HG03159 (cell line): Measurements from ENCODE around the gene ZP1.
A peak's percentile ranks its signal among the peaks of the same experiment; 100 is the strongest.
"Not testable (repeated sequence)": the region's sequence is repeated elsewhere in the genome, so short reads cannot be mapped to it uniquely, and the experiment has no call there.

Experiments
- ATAC-seq: cut with Tn5 transposase; IDR thresholded peaks from one replicate; pipeline ENCODE4 v1.9.1; 2021; ENCODE audit warnings: mild to moderate bottlenecking, moderate library complexity; ENCODE audit not compliant: unreplicated experiment

Gene ZP1, protein sequence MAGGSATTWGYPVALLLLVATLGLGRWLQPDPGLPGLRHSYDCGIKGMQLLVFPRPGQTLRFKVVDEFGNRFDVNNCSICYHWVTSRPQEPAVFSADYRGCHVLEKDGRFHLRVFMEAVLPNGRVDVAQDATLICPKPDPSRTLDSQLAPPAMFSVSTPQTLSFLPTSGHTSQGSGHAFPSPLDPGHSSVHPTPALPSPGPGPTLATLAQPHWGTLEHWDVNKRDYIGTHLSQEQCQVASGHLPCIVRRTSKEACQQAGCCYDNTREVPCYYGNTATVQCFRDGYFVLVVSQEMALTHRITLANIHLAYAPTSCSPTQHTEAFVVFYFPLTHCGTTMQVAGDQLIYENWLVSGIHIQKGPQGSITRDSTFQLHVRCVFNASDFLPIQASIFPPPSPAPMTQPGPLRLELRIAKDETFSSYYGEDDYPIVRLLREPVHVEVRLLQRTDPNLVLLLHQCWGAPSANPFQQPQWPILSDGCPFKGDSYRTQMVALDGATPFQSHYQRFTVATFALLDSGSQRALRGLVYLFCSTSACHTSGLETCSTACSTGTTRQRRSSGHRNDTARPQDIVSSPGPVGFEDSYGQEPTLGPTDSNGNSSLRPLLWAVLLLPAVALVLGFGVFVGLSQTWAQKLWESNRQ

DNA sequence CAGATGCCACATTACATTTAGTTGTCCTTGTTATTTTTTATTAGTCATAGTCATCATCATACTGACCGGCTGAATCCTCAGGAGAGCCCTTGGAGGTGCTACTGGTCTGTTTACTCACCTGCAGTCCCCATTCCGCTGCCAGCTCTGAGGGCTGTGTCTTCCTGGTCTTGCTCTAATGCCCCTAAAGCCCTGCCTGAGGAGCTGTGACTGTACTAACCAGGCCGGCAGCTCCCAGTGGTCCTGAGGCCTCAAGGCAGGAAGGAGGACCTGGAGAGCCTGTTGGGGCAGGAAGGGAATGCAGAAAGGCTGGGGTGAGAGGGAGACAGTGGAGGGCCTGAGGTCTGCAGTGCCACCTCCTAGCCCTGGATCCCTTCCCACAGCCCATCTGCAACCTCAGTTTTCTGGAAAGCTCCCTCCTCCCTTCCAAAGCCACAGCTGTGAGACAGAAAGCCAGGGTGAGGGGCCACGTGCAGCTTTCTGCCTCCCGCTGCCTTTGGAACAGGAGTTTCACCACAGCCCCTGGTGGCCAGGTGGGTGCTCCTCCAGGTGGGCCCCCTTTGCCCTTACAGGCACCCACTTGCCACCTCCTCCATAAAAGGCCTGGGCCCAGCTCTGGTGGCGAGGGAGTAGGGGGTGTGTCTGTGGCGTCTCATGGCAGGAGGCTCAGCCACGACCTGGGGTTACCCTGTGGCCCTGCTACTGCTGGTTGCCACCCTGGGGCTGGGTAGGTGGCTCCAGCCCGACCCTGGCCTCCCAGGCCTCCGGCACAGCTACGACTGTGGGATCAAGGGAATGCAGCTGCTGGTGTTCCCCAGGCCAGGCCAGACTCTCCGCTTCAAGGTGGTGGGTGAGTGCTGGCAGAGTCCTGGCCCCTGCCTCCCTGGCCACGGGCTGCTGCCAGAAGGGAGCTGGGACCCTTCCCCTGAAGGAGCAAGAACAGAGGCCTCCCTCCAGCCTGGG lies at the start of gene ZP1:
ZP1 (plus strand) TSS at position 632 of the 960 bp plus-strand sequence; CDS start at position 652, 20 bp downstream.
- ATAC-seq, result no peak

DNA sequence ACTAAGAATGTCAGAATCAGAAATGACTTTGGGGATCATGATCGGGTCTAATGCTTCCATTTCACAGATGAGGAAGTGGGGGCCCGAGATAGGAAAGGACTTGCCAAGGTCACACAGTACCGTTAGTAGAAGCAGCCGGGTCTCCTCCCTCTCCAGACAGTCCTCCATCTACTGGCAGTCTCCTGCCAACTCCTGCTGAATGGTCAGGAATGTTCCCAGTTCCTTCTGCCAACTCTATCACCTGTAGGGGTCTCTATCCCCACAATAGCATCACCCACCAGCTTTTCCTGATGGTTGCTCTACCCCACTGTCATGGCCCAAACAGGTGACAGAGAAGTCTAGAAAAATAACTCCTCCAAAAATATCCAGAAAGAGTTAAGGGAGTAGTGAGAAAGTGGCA lies 49.3 kb upstream of the ZP1 start:
- ATAC-seq, result no peak

DNA sequence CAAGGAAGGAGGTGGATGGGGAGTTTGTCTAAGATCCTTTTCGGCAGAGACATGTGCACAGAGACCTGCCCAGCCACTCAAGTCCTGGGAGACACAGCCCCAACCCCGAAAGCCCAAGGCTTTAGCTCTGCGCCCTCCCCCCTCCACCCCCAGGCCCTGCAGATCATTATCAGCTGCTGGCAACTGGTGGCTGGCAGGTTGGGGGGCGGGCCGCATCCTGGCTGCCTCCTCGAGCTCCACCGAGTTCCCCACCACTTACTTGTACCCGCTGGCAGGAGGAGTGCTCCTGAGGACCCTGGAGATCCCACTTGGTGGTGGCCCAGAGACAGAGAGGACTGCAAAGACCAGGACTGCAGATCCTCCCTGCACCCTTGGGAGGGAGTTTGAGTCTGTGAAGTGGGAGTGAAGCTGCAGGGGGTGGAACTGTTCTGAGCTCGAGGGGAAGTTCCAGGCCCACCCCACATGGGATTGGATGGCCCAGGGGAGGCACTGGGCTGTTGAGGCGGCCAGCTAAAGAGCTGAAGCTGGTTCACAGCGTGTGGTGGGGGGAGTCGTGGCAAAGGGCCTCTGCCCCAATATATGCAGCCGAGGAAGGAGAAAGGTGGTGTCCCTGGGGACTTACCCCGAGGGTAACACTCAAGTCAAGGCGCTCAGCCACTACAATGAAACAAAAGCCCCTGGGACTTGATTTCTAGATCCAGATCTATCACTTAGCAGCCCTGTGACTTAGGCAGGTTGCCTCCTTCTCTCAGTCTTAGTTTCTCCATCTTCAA lies 45.3 kb upstream of the ZP1 start:
- no peak for ATAC-seq

DNA sequence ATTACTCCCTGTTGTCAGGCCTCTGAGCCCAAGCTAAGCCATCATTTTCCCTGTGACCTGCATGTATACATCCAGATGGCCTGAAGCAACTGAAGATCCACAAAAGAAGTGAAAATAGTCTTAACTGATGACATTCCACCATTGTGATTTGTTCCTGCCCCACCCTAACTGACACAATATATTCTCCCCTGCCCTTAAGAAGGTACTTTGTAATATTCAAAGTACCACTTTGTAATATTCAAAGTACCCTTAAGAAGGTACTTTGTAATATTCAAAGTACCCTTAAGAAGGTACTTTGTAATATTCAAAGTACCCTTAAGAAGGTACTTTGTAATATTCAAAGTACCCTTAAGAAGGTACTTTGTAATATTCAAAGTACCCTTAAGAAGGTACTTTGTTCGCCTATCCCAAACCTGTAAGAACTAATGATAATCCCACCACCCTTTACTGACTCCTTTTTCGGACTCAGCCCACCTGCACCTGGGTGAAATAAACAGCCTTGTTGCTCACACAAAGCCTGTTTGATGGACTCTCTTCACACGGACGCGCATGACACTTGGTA lies 43.5 kb upstream of the ZP1 start:
- not testable (repeated sequence) for ATAC-seq

DNA sequence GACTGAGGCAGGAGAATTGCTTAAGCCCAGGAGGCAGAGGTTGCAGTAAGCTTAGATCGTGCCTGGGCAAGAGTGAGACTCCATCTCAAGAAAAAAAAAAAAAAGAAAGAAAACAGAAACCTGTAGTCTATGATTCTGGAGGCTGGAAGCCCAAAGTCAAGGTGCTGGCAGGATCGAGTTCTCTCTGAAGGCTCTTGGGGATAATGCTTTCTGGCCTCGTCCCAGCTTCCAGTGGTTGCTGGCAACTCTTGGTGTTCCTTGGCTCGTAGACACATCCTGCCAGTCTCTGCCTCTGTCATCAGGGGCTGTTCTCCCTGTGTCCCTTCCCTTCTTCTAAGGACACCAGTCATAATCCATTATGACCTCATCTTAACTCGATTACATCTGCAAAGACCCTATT lies 42.2 kb upstream of the ZP1 start:
- no peak for ATAC-seq

DNA sequence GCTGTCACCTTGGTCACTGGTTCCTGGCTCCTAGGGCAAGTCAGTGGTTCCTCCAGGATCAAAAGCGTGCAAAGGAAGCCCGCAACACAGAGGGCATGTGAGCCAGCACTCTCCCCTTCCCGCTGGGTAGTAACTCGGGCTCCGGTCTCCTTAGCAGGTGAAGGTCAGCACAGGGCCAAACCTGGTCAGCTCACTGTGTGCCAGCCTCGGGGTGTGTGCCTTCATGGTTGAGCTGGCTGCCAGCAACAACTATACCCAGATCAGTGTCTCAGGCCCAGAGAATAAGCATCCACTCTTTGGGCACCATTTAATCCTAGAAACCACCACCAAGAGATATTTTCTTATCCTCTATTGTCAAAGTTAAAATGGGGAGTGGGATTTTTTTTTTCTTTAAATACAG lies 41.6 kb upstream of the ZP1 start:
- ATAC-seq, result no peak

DNA sequence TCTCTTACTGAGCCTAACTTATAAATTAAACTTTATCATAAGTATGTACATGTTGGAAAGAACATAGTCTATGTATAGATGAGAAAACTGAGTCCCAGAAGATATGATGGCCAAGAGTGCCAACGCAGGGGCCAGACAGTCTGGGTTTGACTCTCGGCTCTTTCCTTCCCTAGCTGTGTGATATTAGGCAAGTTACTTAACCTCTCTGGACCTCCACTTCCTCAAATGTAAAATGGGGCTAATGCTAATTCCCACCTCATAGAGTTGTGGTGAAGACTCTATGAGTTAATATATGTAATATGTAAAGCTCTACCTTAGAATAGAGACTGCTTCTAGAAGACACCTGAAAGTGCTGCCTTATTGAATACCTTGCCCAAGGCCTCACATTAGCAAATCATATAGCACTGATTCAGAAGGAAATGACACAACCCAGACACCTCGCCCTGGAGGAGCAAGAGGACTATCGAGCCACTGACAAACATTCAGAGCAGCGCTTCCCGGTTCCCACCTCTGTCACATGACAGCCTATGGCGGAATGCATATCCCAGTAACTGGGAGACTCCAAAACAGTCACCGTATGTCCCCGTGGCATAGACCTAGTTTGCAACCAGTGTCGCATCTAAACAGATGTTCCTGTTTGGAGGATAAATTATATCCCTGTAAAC lies 36.7 kb upstream of the ZP1 start:
- no peak for ATAC-seq

DNA sequence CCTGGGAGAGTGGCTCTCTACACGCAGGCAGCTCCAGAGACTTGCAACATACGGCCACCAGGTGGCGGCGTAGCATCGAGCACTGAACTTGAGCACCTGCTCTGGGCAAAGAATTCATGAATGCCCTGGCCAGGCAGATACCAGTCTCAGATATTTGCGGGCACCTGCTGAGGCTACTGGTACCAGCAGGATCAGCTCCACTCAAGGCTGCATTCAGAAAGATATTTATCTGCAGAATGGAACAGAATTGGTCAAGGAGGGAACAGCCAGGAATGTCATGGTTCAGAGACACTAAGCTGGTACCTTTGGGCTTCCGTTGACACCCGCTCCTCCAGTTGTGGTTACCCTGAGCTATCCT lies 36.2 kb upstream of the ZP1 start:
- no peak for ATAC-seq

DNA sequence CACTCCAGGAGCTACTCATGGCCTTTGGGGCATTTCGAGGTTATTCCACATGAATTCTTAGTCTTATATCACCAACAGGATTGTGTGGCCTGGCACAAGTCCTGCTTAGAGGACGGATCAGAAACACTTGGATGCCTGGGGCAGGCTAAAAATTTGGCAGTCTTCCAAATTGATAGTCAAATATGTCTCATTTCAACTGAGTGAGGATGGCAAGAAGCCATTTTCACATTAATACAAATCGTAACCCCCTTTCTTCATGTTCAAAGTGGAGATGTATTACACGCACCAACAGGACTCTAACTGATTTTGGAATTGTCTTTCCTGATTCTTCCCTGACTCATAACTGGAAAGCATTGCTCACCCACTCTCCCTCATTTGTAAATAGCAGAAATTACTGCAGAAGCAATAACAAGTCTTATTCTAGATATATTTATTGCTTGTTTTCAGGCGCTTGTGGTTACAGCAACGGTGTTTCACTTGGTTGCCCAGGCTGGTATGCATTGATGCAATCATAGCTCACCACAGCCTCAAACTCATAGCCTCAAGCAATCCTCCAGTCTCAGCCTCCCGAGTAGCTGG lies 35.8 kb upstream of the ZP1 start:
- ATAC-seq, result no peak

DNA sequence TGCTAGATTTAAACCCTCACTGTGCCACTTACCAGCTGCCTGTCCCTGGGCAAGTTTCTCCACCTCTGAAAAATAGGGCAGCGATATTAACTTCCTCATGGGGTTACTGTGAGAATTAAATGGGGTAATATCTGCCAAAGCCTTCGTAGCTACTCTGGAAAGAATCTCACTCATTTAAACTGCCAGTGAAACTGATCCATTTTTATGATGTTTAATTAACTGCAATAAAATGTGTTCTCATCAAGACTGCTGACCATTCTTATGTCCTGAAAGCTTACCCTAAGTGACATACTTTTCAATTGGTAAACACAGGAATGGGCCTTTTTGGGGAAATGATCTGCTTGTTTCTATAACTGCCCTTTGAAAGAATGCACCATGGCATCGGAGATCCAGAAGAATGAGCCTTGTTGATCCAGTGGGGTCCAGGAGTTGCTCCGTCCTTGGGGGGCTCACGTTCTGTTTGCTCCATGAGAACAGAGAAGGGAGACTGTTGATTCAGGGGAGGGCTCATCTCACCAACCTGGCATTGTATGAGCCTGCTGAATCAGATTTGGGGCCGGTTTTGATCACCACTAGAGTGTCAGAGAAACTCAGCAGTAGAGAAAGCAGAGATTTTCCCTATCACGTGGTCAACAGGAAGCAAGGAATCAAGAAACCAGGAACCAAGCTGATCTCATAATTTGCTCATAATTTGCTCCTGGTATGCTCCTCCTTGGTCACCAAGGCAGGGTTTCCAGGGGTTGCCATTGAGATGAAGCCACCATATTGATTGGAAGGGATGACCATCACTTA lies 32.4 kb upstream of the ZP1 start:
- ATAC-seq, result no peak

DNA sequence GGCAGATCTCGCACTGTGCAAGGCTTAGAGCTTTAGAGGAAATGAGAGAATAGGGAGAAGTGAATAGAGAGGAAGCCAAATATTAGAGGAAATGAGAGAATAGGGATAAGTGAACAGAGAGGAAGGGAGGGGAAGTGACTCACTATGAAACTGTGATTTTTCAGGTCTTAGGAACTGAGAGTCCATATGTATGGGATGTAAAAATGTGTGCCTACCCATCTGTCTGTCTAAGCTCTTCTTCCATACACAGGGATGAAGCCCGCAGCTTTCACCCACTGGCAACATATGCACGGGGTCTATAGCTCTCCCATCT lies 31.9 kb upstream of the ZP1 start:
- no peak for ATAC-seq

DNA sequence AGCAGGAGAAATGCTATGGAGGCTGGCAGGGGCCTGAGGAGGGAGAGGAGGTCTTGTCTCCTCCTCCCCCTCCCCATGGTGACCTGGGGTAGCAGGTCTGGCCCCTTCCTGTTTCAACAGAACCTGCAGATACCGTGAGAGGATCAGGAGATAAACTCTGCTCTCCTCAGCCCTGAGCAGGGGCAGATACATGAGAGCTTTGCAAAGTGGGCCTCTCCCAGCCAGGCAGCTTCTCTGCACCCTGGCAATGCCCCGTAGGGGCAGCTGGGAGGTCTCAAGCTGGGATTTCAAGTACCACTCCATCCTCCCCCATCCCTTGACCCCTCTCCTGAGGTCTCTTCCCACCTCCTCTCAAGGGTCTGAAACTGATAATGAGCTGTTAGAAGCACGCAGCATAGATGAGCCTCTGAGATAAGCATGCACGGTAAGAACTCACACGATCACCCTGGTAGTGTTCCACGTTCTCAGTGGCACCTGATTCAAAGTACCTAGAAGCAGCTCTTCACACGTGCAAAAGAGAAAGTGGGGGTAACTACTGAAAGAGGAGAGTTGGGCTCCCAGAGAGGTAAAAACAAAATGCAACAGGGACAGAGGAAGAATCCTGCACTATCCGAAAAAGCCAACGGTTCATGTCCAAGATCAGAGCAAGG lies 30.4 kb upstream of the ZP1 start:
- ATAC-seq, result no peak

DNA sequence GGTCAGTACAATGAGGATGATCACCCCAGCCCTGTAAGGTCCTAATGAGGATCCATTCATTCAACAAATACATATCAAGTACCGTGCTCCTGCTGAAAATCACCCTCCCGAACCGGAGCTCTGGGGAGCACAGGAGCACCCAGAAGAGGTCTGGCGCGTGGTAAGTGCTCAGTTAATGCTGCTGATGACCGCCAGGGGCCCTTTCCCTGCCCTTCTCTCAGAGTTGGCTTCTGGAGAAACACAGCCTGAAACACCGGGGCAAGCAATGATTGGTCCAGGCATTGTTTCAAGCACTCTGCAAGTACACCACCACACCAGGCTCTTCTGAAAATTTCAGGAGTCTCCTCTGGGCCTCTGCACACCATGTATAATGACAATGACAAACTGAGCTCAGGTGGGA lies 29.2 kb upstream of the ZP1 start:
- ATAC-seq, result no peak

DNA sequence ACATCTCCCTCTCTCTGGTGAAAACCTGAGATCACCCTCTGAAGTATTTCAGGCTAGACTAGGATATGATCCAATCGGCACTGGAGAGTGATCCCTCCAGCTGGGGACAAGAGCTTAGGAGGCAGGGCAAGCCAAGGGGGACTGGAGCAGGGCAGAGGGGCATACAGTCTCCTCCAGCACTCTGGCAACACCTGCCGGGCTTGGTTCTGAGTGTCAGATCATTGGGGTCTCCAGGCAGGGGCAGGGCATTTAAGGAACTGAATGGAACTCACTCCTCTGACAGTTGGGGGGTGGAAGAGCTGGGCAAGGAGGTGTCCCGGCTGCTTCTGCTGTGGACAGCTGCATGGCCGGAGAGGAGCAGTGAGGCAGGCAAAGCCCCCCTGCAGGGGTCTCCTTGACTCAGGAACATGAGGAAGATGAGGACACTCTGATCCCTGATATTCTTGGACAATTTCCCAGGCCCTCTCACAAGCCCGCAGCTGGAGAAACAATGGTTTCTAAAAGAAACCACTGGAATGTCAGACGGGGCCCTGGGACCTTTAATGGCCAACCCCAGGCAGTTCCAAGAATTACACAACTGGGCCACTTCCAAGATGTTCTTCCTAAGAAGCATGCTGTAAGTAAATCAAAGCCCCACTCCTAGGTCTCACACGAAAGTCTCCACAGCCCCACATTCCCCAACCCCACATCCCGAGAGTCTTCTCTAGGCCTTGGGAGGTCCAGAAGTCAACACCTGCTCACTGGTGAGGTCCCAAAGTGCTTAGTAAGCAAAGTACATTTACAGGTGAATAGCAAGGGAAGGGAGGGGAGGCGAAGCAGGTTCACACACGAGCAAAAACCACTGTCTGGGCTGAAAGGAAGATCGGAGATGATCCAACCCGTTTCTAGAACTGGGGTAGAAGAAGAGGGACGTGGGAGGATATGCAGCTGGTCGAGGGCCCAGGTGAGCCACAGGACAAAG lies 26.6 kb upstream of the ZP1 start:
- ATAC-seq, result no peak

DNA sequence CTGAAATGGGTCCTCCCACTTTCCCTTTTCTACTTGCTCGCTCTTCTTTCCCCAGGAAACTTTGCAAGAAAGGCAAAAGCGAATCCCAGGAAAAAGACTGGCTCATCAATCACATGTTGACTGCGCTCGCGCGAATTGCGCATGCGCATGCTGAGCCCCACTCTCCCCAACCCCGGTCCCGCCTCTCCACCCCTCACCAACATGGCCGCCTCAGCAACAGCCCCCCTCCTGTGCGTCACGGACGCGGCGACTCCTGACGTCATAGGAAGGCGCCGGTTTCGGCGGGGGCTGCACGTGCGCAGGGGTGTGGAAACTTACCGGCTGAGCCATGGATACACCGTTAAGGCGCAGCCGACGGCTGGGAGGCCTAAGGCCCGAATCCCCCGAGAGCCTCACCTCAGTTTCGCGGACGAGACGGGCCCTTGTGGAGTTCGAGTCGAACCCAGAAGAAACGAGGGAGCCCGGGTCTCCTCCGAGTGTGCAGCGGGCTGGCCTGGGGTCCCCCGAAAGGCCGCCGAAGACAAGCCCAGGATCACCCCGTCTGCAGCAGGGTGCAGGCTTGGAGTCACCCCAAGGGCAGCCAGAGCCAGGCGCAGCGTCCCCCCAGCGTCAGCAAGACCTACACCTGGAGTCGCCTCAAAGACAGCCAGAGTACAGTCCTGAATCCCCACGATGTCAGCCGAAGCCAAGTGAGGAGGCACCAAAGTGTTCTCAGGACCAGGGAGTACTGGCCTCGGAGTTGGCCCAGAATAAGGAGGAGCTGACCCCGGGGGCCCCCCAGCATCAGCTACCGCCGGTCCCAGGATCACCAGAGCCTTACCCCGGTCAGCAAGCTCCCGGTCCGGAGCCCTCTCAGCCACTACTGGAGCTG lies 25.3 kb upstream of the ZP1 start, which contains the start of gene CCDC86:
CCDC86 (plus strand) TSS at position 317 of the 871 bp plus-strand sequence; CDS start at position 329, 12 bp downstream.
- peak; percentile 85 for ATAC-seq
